HTR-8/SVneo (cell line): Measurements from ENCODE around the gene MRPS11.
"Not testable (repeated sequence)": the region's sequence is repeated elsewhere in the genome, so short reads cannot be mapped to it uniquely, and the experiment has no call there.

Experiments used
- DNase-seq: peaks from one replicate; pipeline ENCODE4 v3.0.0; 2011; ENCODE audit warnings: low spot score, mixed read lengths; ENCODE audit not compliant: insufficient read length
- FAIRE-seq: peaks from 2 replicates; lab custom pipeline; 2011; peaks lifted over from hg19 to GRCh38; lab: Jason Lieb, UNC

The MRPS11 gene

DNA sequence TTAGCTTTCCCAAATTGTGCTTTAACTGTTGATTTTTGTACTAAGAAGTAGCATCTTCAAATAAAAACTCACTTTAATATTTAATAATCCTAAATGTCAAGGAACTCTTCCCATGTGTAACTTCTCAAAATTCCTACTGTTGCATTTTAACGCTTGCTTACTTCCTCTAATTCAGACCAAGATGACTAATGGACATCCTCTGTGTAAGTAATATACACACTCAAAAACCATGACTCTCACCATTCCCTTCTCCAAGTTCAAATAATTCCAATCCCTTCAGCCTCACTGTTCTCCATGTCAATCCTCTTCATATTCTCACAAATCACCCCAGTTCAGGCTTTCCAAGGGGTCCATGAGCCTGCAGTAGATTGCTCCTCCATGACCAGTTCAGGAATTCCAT lies 13.3 kb upstream of the MRPS11 start:
- FAIRE-seq, result no peak
- no peak for DNase-seq

DNA sequence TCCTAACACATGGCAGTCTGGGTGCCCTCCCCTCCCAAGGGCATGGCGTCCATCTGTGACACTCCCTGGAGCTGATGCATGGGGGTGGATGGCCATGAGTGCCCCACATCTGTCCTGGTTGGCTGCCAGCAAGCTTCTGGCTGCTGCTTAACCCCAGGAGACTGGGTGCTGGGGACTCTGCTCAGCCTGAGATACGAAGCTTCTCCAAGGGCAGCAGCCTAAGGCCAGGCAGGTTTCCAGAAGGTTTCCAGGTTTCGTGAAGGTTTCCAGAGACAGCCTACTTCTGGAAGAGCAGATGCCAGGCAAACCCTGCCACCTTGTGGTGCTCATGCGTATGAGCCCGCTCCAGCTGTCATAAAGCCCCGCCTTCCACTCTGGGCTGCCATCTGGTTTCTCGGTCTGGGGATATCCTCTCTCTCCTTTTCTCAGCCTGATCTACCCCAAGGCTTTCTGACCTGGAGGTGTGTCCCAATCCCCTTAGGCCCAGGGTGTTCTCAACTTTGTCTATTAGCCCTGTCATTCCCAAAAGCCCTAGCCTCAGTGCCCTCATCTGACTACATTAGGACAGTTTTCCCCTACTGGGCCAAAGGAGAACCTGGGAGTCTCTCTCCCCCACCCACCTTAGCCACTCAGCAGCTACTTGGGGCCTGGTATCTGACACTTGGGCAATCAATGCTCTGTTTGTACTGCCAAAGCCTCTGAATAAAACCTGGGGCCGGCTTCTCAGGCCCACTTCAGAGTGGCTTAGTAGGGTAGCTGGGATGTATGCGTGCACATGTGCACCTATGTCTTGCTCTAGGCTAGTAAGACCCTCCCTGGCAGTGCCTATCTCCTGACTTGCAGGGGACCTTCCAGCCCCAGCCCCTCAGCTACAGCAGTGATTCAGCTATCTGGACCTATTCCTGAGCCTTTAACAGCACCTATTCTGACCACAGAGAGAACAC lies 12.4 kb upstream of the MRPS11 start:
- DNase-seq (peak; percentile 66), FAIRE-seq (no peak)

GRCh38 chr15:88456733-88457132 lies 10.8 kb upstream of the MRPS11 start:
- DNase-seq, result no peak
- no peak for FAIRE-seq

- FAIRE-seq (no peak), DNase-seq (no peak)
Measured at GRCh38 chr15:88463870-88464532, 3.5 kb upstream of the MRPS11 start.

- DNase-seq (no peak), FAIRE-seq (no peak)
Measured at GRCh38 chr15:88465633-88466224, 1.8 kb upstream of the MRPS11 start.

DNA sequence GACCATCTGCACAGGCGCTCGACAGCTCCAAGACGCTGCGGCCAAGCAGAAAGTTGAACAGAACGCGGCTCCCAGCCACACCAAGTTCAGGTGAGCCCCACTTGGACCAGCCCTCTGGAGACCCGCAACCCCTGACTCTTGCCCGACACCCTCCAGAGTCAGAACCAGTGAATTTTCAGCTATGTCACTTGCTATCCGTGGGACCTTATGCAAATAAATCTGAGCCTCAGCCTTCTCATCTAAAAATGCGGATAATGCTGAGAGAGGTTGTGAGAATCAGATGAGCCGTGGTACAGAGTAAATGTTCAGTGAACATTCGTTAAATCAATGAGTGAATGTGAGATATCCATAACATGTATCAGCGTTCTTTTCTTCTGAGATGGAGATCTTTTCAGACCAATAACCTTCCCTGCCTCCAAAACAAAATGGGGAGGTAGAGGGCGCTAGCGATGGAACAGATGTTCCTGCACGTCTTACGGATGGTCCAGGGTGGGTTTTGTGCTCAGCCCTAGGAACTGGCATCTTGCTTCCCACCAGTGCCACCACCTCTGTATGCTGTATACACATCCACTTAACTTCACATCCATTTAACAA lies 524 bp downstream of the MRPS11 start:
- DNase-seq (no peak), FAIRE-seq (no peak)

DNA sequence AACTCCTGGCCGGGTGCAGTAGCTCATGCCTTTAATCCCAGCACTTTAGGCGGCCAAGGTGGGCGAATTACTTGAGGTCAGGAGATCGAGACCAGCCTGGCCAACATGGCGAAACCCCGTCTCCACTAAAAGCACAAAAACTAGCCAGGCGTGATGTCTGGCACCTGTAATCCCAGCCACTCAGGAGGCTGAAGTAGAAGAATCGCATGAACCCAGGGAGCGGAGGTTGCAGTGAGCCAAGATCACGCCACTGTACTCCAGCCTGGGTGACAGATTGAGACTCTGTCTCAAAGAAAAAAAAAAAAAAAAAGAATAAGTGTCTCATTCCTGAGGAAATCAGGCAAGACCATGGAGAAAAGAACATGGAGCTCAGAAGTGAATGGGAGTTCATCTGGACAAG lies 1.2 kb downstream of the MRPS11 start:
- not testable (repeated sequence) for FAIRE-seq, DNase-seq

DNA sequence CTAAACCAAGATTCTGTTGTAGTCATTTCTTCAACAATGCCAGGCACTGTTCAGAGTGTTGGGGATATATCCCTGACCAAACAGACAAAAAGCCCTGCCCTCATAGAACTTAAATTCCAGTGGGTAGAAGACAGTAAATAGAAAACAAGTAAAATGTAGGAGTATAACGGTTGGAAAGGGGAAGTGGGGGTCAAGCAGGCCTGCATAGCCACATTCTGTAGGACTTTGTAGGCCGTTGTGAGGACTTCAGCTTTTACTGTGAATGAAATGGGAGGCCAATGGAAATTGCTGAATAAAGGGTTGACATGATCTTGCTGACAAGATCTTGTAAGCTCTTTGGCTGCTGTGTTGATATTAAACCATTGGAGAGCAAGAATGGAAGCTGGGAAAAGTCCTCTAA lies 1.8 kb downstream of the MRPS11 start:
- FAIRE-seq, result no peak
- no peak for DNase-seq

DNA sequence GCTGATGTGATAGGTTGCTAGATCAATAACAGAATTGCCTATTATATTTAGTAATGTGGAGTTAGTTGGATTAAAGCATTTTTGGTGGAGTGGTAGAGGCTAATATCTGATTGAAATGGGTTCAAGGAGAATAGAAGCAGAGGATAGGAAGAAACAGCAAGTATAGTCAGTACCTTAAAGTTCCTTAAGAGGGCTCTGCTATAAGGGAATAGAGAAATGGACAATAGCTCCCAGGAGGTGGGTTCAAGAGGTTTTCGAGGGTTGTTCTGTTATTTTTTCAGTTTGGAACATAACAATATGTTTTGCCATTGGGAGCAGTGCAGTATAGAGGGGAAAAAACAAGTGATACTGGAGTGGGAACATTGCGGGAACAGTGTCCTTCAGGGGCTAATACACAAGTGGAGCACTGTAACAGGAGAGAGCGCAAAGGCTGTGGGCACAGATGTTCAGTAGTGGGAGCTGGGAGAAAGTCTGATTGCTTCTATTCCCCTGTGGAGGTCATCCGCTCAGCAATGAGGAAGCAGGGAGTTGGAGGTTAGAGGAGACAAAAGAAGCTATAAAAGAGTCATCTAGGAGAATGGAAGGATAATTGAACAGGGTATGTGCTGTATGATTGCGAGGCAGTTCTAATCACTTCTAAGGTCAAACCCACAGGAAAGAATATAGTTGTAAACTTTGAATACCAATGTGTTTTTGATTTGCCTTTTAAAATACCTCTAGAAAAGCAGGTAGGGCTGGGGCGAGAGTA lies 3.3 kb downstream of the MRPS11 start:
- DNase-seq (no peak), FAIRE-seq (no peak)

- FAIRE-seq (no peak), DNase-seq (no peak)
Measured at GRCh38 chr15:88472225-88472624, 4.7 kb downstream of the MRPS11 start.

DNA sequence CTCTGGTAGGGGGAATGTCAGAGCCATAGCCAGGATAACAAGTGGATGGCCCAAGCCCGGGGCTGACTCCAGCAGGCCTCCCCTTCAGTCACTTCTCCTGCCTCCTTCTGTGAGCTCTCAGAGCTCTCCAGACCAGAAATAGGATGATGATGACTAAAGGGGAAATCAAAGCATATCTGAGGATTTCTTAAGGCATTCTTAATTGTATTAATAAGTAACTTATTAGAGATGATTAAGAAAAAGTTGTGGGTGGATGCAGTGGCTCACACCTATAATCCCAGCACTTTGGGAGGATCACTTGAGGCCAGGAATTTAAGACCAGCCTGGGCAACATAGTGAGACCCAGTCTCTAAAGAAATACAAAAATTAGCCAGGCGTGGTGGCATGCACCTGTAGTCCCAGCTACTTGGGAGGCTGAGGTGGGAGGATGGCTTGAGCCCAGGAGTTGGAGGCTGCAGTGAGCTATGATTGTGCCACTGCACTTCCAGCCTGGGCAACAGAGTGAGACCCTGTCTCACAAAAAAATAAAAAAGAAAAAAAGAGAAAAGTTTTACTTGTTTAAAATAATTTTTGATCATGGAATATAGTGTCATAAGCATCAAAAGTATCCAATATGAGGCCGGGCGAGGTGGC lies 6.3 kb downstream of the MRPS11 start:
- not testable (repeated sequence) for FAIRE-seq, DNase-seq

- no peak for FAIRE-seq
- peak; percentile 31 for DNase-seq
Measured at GRCh38 chr15:88476635-88477060, 9.1 kb downstream of the MRPS11 start.

- no peak for FAIRE-seq
- no peak for DNase-seq
Measured at GRCh38 chr15:88477126-88477525, 9.6 kb downstream of the MRPS11 start.

DNA sequence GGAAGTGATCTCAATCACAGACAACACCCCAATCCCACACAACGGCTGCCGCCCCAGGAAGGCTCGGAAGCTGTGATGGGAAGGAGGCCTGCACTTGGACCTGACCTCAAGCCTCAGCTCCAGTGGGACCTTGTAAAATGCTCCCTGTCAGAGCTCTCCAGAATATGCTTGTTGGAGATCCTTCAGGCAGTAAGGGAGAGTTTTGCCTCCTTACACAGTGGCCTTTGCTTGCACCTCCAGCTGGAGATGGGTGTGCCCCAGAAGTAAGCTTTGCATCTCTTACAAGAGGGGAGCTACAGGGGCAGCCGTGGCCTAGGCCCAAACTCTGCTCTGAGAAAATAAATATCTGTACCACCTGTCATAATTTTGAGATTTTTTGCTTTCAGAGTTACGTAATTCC lies 10.4 kb downstream of the MRPS11 start:
- FAIRE-seq (no peak), DNase-seq (no peak)

DNA sequence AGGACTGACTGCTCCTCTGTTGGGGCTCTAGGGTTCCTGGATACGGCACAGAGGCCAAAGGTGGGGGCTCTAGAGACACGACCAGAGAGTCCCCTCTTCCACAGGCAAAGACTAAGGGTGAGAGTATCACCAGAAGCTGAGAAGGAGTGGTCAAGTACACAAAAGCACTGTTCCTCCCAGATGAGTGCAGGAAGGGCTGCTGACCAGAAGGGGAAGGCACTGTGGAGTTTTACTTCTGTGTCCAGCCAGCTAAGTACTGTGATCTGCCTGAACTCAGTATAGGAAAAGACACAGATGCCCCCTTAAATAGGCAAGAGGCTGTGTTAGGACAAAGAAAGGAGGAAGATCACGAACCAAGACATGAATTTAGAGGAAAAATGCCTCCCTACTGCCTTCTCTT lies 11.7 kb downstream of the MRPS11 start:
- no peak for DNase-seq
- FAIRE-seq, result no peak

GRCh38 chr15:88480981-88481380 lies 13.5 kb downstream of the MRPS11 start:
- DNase-seq, result no peak
- no peak for FAIRE-seq

- no peak for DNase-seq
Measured at GRCh38 chr15:88482263-88482662, 14.8 kb downstream of the MRPS11 start.

GRCh38 chr15:88484682-88485331 lies 17.3 kb downstream of the MRPS11 start:
- FAIRE-seq (no peak), DNase-seq (no peak)

More at GRCh38 chr15:88482263-88482662, 14.8 kb downstream of the MRPS11 start:
- FAIRE-seq, result no peak
